Activated T-cell treated with anti-CD3 and anti-CD28 coated beads, Interleukin-2, amount 50 U/mL, for 72 hours (primary cell): Measurements from ENCODE around the gene WDR59. TPM values are rescaled to one million over a fixed set of nuclear protein-coding genes. Genes with fewer than 3 reads are reported as not detected.

Source experiments
- ATAC-seq, 2 donors: fragments of 150-1000 bp; cut with Tn5 transposase; replicated peaks in 1 of 2; 2 replicates each; pipeline ENCODE4 v1.10.0; 2021; ENCODE audit warnings: moderate library complexity in 2 of 2, mild to moderate bottlenecking in 1 of 2
- DNase-seq, 2 donors: peaks; one replicate each; pipeline ENCODE4 v3.0.0; 2021 to 2022; ENCODE audit warnings: mixed read lengths in 1 of 2
- H3K27ac Mint-ChIP-seq: one replicate; pipeline ENCODE4 v1.8.0; 2022; ENCODE audit warnings: mild to moderate bottlenecking, moderate library complexity, mixed read lengths
- H3K27me3 Mint-ChIP-seq: one replicate; pipeline ENCODE4 v1.8.0; 2022; ENCODE audit warnings: low read depth, mixed read lengths
- H3K36me3 Mint-ChIP-seq, 2 donors: one replicate each; pipeline ENCODE4 v1.8.0; 2022; ENCODE audit warnings: mixed read lengths in 2 of 2, mild to moderate bottlenecking in 1 of 2; ENCODE audit not compliant: insufficient read depth in 2 of 2
- H3K4me1 Mint-ChIP-seq: one replicate; pipeline ENCODE4 v1.8.0; 2022; ENCODE audit warnings: low read depth, mixed read lengths
- H3K4me3 Mint-ChIP-seq, 2 donors: one replicate each; pipeline ENCODE4 v1.8.0; 2022; ENCODE audit warnings: mild to moderate bottlenecking in 2 of 2, mixed read lengths in 2 of 2, moderate library complexity in 2 of 2
- H3K9me3 Mint-ChIP-seq, 2 donors: one replicate each; pipeline ENCODE4 v1.8.0; 2022; ENCODE audit warnings: mixed read lengths in 2 of 2
- total RNA-seq, 2 donors: library from RNA; stranded (reverse); gene quantifications; one replicate each; pipeline ENCODE4 v1.2.3, GENCODE V29; 2022

The WDR59 gene
- total RNA-seq, 2 donors from 2014 or later = 100 to 104 TPM

- no peak for ATAC-seq
- H3K27ac Mint-ChIP-seq = no peak overlapping the region
Observed at GRCh38 chr16:75005697-75006096, 20.8 kb upstream of the WDR59 start.

GRCh38 chr16:75004460-75004859 is 19.5 kb upstream of the WDR59 start:
- DNase-seq (no peak), ATAC-seq (no peak)
- peak overlapping the region in 1 of 2 donors; percentile 63 for H3K4me3 Mint-ChIP-seq
- H3K27ac Mint-ChIP-seq = peak overlapping the region; percentile 75
- H3K36me3 Mint-ChIP-seq = peaks cover 6 to 9% of the 10 kb centered on the region in 2 donors
- no peaks in the 10 kb centered on the region for H3K9me3 Mint-ChIP-seq
- H3K27me3 Mint-ChIP-seq = peaks cover 17% of the 10 kb centered on the region
- peaks cover 66% of the 10 kb centered on the region for H3K4me1 Mint-ChIP-seq

More at GRCh38 chr16:75005697-75006096, 20.8 kb upstream of the WDR59 start:
- Mint-ChIP-seq H3K36me3 (peaks cover 6 to 8% of the 10 kb centered on the region in 2 donors), H3K9me3 (no peaks in the 10 kb centered on the region), H3K4me1 (peaks cover 70% of the 10 kb centered on the region), H3K27me3 (peaks cover 9% of the 10 kb centered on the region), H3K4me3 (no peak overlapping the region)
- DNase-seq = no peak

- no peak for ATAC-seq
- Mint-ChIP-seq H3K36me3 (peaks cover 6 to 9% of the 10 kb centered on the region in 2 donors), H3K27me3 (peaks cover 17% of the 10 kb centered on the region)
Observed at GRCh38 chr16:75003931-75004330, 19.0 kb upstream of the WDR59 start.

GRCh38 chr16:75002474-75002873 is 17.6 kb upstream of the WDR59 start:
- peaks cover 56% of the 10 kb centered on the region for H3K4me1 Mint-ChIP-seq
- peak overlapping the region; percentile 43 to 98 for H3K4me3 Mint-ChIP-seq
- DNase-seq = no peak
- no peaks in the 10 kb centered on the region for H3K9me3 Mint-ChIP-seq
- H3K27me3 Mint-ChIP-seq = peaks cover 17% of the 10 kb centered on the region
- ATAC-seq = no peak
- H3K27ac Mint-ChIP-seq = no peak overlapping the region
- peaks cover 6 to 7% of the 10 kb centered on the region in 2 donors for H3K36me3 Mint-ChIP-seq

More at GRCh38 chr16:75003931-75004330, 19.0 kb upstream of the WDR59 start:
- Mint-ChIP-seq H3K27ac (peak overlapping the region; percentile 8), H3K4me3 (peak overlapping the region in 1 of 2 donors; percentile 63), H3K4me1 (peaks cover 61% of the 10 kb centered on the region), H3K9me3 (no peaks in the 10 kb centered on the region)
- DNase-seq = no peak

- Mint-ChIP-seq H3K4me1 (peaks cover 56% of the 10 kb centered on the region), H3K27me3 (peaks cover 17% of the 10 kb centered on the region), H3K9me3 (peaks cover 0 to 2% of the 10 kb centered on the region in 2 donors), H3K27ac (peak overlapping the region; percentile 70), H3K36me3 (peaks cover 6 to 7% of the 10 kb centered on the region in 2 donors), H3K4me3 (peak overlapping the region; percentile 94 to 98)
- no peak for ATAC-seq
- no peak for DNase-seq
Observed at GRCh38 chr16:75000481-75001081, 15.7 kb upstream of the WDR59 start.

- Mint-ChIP-seq H3K4me3 (peak overlapping the region; percentile 94 to 98), H3K9me3 (peaks cover 0 to 2% of the 10 kb centered on the region in 2 donors), H3K27ac (no peak overlapping the region), H3K36me3 (peaks cover 6 to 7% of the 10 kb centered on the region in 2 donors), H3K4me1 (peaks cover 54% of the 10 kb centered on the region), H3K27me3 (peaks cover 17% of the 10 kb centered on the region)
- peak; percentile 54 to 57 for ATAC-seq
- DNase-seq = peak; percentile 75 to 76
Observed at GRCh38 chr16:74999609-75000480, 14.9 kb upstream of the WDR59 start.

GRCh38 chr16:74999219-74999608 is 14.3 kb upstream of the WDR59 start:
- Mint-ChIP-seq H3K4me1 (peaks cover 47% of the 10 kb centered on the region), H3K4me3 (peak overlapping the region; percentile 94 to 98), H3K9me3 (peaks cover 0 to 2% of the 10 kb centered on the region in 2 donors), H3K27me3 (peaks cover 20% of the 10 kb centered on the region), H3K36me3 (peaks cover 5 to 6% of the 10 kb centered on the region in 2 donors), H3K27ac (no peak overlapping the region)
- DNase-seq = peak; percentile 42
- ATAC-seq = peak; percentile 43

- Mint-ChIP-seq H3K4me3 (peak within 1 kb of the TSS; percentile 94 to 98), H3K36me3 (peaks cover 5% of the 10 kb centered on the region in 2 donors)
- ATAC-seq = peak; percentile 75 to 81
Observed at GRCh38 chr16:74998481-74999218, 13.7 kb upstream of the WDR59 start, which contains the start of gene ZNRF1. ZNRF1 (plus strand) TSS chr16:74999024; CDS start chr16:74999672, 648 bp downstream.

GRCh38 chr16:74997042-74997491 is 12.1 kb upstream of the WDR59 start:
- Mint-ChIP-seq H3K9me3 (peaks cover 0 to 2% of the 10 kb centered on the region in 2 donors), H3K4me3 (no peak overlapping the region), H3K4me1 (peaks cover 26% of the 10 kb centered on the region), H3K27me3 (peaks cover 28% of the 10 kb centered on the region), H3K36me3 (peaks cover 0 to 2% of the 10 kb centered on the region in 2 donors), H3K27ac (peak overlapping the region; percentile 40)
- no peak for ATAC-seq
- no peak for DNase-seq

More at GRCh38 chr16:74998481-74999218, 13.7 kb upstream of the WDR59 start, which contains the start of gene ZNRF1:
- peak within 1 kb of the TSS; percentile 80 for H3K27ac Mint-ChIP-seq
- peak; percentile 85 to 89 for DNase-seq
- H3K9me3 Mint-ChIP-seq = peaks cover 0 to 2% of the 10 kb centered on the region in 2 donors
- H3K4me1 Mint-ChIP-seq = peaks cover 42% of the 10 kb centered on the region
- peaks cover 25% of the 10 kb centered on the region for H3K27me3 Mint-ChIP-seq

- peaks cover 22% of the 10 kb centered on the region for H3K27me3 Mint-ChIP-seq
- peaks cover 15% of the 10 kb centered on the region for H3K4me1 Mint-ChIP-seq
- no peak for DNase-seq
- H3K36me3 Mint-ChIP-seq = peaks cover 0 to 2% of the 10 kb centered on the region in 2 donors
- no peak overlapping the region for H3K4me3 Mint-ChIP-seq
- ATAC-seq = no peak
- no peak overlapping the region for H3K27ac Mint-ChIP-seq
- peaks cover 0 to 2% of the 10 kb centered on the region in 2 donors for H3K9me3 Mint-ChIP-seq
Observed at GRCh38 chr16:74995986-74996385, 11.1 kb upstream of the WDR59 start.

GRCh38 chr16:74991593-74992403 is 6.9 kb upstream of the WDR59 start:
- H3K27me3 Mint-ChIP-seq = peaks cover 11% of the 10 kb centered on the region
- H3K4me3 Mint-ChIP-seq = no peak overlapping the region
- ATAC-seq = no peak
- no peak overlapping the region for H3K27ac Mint-ChIP-seq
- DNase-seq = no peak
- H3K9me3 Mint-ChIP-seq = peaks cover 0 to 2% of the 10 kb centered on the region in 2 donors
- no peaks in the 10 kb centered on the region for H3K36me3 Mint-ChIP-seq
- H3K4me1 Mint-ChIP-seq = no peaks in the 10 kb centered on the region

- no peaks in the 10 kb centered on the region for H3K36me3 Mint-ChIP-seq
- no peak overlapping the region for H3K4me3 Mint-ChIP-seq
- peaks cover 11% of the 10 kb centered on the region for H3K27me3 Mint-ChIP-seq
- DNase-seq (no peak), ATAC-seq (no peak)
- no peak overlapping the region for H3K27ac Mint-ChIP-seq
- peaks cover 0 to 2% of the 10 kb centered on the region in 2 donors for H3K9me3 Mint-ChIP-seq
- no peaks in the 10 kb centered on the region for H3K4me1 Mint-ChIP-seq
Observed at GRCh38 chr16:74991268-74991592, 6.3 kb upstream of the WDR59 start.
